HK-2 (cell line): Measurements from ENCODE around the gene CPNE6.

Experiments
- DNase-seq: peaks from one replicate; pipeline ENCODE4 v3.0.0-alpha.2; 2018; ENCODE audit not compliant: unreplicated experiment

The CPNE6 gene

GRCh38 chr14:24054646-24055045, 16.7 kb upstream of the CPNE6 start:
- DNase-seq: no peak

GRCh38 chr14:24055971-24056799, 15.2 kb upstream of the CPNE6 start:
- DNase-seq: no peak

- DNase-seq: no peak
Observed at GRCh38 chr14:24056800-24057184, 14.6 kb upstream of the CPNE6 start.

DNA sequence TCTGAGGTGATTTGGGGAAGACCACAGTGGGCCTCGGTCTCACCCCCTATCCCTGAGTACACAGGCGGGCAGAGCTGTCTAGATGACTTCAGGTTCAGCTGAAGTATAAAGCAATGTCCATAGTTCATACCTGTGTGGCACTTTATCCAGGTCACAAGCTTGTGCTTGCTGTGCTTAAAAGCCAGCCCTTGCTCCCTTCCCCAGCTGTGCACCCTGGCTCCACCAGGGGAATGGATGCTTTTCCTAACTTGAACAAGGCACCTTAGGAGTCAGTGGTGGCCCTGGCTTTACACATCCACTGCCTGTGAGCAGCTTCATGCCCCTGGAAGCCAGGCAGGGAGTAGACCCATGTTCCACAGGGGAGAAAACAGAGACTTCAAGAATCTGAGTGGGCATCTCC, 14.1 kb upstream of the CPNE6 start:
- DNase-seq: no peak

- DNase-seq: no peak
Observed at GRCh38 chr14:24057867-24058259, 13.5 kb upstream of the CPNE6 start.

DNA sequence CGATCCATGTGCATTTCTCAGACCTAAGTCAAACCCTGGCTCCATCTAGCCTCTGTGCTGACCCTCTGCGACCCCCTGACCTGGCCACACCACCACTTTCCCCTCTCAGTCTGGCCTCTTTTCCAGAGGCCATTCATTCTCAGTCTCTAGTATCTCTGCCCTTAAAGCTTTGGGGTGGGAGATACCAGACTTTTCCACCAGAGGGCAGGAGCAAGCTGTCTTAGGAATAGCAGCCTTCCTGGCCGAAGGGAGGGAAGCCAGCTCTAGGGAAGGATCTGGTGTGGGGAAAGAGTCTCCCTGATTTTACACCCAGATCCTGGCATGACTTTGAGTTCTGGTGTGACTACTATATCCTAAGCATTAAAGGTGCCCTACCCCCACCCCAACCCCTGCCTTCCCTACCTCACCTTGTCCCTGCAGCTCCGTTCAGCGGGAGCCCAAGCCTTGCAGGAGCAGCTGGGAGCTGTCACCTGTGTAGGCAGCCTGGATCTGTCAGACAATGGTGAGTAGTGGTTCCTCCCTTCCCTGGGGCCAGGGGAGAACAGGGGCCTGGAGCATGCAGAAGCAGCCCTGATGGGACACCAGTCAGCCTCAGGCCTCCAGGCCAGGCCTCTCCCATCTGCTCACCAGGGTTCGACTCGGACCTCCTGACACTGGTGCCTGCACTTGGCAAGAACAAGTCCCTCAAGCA, 13.0 kb upstream of the CPNE6 start:
- DNase-seq: peak; percentile 65

GRCh38 chr14:24058951-24059475, 12.3 kb upstream of the CPNE6 start:
- DNase-seq: no peak

- DNase-seq: no peak
Observed at GRCh38 chr14:24059841-24060388, 11.4 kb upstream of the CPNE6 start.

GRCh38 chr14:24060443-24060842, 10.9 kb upstream of the CPNE6 start:
- no peak for DNase-seq

DNA sequence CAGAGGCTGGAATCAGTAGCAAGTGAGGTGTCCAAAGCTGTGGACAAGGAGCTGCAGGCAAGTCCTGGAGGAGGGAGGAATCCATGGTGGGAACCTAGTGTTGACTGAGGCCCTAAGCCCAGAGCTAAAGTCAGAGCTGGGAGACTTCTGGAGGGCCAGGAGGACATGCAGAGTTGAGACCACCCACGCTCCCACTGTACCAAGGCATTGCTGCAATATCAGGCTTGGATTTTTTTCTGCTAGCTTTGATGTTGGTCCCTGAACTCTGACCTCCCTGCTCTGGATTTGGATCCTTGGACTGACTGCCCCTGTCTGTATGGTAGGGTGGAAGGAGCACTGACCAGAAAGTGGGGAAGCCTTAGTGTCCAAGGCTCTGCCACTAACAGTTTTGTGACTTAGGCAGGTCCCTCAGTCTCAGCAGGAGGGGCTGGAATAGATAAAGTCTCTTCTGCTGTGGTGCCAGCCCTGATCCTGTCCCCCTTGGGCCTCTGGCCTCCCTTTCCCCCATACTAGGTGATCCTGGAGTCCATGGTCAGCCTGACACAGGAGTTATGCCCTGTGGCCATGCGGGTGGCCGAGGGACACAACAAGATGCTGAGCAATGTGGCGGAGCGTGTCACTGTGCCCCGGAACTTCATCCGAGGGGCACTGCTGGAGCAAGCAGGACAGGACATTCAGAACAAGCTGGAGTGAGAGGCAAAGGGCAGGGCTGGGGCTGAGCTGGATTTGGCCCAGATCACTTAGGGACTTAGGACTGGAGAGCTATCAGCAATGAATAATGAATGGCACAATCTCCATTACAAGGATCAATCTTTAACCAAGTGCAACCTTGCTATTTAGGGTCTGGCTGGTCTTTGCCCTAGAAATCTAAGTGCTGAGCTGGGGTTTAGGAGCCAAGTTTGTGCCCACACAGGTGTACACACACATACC, 10.1 kb upstream of the CPNE6 start:
- no peak for DNase-seq

DNA sequence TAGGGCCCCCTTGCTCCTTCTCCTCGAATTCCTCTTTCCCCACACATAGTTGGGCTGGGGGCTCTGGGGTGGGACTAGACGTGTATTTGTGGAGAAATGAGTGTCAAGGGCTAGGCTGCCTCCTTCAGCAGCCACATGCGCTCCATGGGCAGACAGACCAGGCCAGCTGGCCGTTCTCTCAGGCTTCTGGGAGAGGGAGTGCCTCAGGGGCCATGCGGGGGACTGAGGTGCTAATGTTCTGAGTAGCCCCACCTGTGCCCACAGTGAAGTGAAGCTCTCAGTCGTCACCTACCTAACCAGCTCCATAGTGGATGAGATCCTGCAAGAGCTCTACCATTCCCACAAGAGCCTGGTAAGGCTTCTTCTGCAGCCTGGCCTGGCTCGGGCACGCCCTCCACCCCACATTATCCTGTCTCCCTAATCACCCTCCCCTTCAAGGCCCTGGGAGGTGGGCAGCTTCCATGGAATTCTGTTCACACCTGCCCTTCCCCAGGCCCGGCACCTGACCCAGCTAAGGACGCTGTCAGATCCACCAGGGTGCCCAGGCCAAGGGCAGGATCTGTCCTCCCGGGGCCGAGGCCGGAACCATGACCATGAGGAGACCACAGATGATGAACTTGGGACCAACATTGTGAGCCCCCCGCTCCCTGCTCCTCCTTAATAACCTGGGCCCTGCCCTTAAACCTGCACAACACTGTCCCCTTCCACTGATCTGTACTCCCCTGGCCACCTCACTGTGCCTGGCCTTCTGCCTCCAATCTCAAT, 9.0 kb upstream of the CPNE6 start:
- DNase-seq: no peak

DNA sequence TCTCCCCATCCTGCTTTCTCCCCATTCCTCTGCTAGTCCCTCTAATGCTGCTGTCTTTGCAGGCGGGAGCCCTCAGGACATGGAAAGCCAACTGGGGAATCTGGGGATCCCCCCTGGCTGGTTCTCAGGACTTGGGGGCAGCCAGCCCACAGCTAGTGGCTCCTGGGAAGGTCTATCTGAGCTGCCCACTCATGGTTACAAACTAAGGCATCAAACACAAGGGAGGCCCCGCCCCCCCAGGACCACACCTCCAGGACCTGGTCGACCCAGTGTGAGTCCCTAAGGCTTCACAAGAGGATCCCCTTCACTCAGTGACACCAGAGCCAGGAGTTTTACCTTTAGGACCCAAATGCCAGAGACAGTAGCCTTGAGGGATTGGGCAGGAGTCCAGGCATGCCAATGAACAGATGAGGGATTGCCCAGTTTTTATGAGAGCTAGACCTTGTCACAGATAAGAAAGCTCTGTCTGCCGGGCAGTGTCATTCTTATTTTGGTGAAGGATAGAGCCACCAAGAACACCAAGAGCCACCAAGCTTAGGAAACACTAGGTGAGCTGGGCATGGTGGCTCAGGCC, 8.0 kb upstream of the CPNE6 start:
- no peak for DNase-seq

GRCh38 chr14:24064091-24064795, 7.1 kb upstream of the CPNE6 start:
- DNase-seq: no peak

DNA sequence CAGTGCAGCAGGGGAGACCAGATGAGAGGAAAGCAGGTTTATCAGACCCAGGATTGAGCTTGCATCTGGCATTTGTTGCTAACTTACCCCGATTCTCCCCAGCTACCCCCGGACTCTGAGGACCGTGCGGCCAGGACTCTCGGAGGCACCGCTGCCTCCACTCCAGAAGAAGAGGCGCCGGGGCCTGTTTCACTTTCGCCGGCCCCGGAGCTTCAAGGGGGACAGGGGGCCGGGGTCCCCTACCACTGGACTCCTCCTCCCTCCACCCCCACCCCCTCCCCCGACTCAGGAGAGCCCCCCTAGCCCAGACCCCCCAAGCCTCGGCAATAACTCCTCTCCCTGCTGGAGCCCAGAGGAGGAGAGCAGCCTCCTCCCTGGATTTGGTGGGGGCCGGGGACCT, 6.5 kb upstream of the CPNE6 start:
- no peak for DNase-seq

DNA sequence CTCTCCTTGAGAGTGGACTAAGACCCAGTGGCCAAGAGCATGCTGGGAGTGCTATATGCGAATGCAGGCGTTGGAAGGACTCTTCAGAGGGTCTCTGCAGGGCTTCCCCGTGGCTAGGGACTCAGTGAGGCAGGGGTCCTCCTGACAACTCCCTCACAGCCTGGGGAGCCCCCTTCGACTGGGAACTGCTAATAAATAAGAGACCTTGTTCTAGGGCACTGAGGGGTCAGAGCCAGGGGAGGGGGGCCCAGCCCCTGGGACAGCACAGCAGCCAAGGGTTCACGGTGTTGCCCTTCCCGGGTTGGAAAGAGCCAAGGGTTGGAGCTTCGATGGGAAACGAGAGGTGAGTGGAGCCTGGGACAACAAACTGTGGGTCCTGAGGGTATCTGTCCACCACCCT, 6.0 kb upstream of the CPNE6 start:
- no peak for DNase-seq

DNA sequence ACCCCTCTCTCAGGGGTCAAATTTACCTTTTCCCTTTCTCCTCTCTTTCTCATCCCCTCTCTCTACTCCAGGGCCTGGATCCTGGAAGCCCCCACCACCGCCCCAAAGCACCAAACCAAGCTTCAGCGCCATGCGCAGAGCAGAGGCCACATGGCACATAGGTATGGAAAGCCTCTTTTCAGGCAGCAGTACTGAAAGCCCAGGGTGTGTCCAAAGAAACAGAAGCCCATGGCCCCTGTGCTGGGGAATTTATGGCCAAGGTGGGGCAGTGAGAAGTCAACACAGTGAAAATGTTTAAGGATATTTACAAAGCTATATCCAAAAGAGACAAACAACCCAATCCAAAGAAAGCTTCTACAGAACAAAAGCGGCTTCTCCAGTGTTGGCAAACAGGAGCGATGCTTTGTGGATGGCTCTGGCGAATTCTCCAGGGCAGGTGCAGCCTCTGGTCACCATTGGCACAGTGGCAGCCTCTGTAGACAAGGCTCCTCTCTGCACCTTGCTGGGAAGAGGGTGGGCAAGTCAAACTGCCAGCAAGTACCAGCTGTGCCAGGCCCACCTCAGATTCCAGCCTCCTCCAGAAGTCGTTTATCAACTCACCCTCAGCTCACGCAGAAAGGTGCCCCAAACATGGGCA, 4.7 kb upstream of the CPNE6 start:
- DNase-seq: no peak

- no peak for DNase-seq
Observed at GRCh38 chr14:24067133-24068082, 4.0 kb upstream of the CPNE6 start.

DNA sequence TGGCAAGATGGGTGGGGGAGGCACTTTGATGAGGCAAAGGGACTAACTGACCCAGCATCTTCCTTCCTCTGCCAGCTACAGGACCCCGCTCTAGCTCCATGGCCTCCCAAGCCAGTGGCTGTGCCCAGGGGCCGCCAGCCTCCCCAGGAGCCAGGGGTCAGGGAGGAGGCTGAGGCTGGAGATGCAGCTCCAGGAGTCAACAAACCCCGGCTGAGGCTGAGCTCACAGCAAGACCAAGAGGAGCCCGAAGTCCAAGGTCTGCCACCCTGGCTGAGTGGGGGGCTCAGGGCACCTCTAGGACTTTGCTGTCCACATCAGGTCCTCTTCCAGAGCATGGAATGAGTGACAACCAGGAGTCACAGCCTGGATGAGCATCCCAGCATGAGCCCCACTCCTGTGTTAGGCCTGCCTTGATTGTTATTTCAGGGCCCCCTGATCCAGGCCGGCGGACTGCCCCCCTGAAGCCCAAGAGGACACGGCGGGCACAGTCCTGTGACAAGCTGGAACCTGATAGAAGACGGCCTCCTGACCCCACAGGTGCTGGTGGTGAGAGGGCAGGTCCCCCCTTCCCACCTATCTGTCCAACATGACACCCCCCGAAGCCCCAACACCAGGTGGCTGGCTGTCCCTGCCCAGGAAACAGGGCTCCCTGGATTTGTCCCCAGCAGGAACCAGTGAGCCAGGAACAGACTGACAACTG, 2.5 kb upstream of the CPNE6 start:
- no peak for DNase-seq
